KG1 (cell line): ENCODE data around the gene CDH24.

Source experiments
- DNase-seq: peaks from one replicate; lab custom pipeline; 2025; lab: John Stamatoyannopoulos, UW

CDH24 gene

GRCh38 chr14:23045419-23046357 is 11.6 kb downstream of the CDH24 start:
- no peak for DNase-seq

DNA sequence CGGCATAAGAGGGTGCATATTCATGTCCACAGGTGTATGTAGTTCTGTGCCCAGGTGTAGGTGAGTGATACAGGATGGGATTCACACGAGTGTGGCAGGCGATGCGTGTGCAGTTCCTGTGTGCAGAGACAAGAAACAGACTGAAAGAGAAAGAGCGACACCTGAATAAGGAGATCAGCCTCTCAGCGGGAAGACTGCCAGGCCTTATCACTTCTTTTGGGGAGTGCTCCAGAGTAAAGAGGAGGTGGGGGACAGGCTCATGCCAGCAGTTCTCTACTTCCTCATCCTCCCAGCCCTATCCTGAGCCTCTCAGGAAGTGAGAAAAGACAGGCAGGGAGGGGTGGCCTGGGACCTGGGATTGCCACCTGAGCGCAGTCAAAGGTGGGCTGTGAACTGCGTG is 12.5 kb downstream of the CDH24 start:
- DNase-seq, result no peak

GRCh38 chr14:23043754-23044153 is 13.6 kb downstream of the CDH24 start:
- no peak for DNase-seq

- DNase-seq, result no peak
Measured at GRCh38 chr14:23043145-23043544, 14.2 kb downstream of the CDH24 start.

DNA sequence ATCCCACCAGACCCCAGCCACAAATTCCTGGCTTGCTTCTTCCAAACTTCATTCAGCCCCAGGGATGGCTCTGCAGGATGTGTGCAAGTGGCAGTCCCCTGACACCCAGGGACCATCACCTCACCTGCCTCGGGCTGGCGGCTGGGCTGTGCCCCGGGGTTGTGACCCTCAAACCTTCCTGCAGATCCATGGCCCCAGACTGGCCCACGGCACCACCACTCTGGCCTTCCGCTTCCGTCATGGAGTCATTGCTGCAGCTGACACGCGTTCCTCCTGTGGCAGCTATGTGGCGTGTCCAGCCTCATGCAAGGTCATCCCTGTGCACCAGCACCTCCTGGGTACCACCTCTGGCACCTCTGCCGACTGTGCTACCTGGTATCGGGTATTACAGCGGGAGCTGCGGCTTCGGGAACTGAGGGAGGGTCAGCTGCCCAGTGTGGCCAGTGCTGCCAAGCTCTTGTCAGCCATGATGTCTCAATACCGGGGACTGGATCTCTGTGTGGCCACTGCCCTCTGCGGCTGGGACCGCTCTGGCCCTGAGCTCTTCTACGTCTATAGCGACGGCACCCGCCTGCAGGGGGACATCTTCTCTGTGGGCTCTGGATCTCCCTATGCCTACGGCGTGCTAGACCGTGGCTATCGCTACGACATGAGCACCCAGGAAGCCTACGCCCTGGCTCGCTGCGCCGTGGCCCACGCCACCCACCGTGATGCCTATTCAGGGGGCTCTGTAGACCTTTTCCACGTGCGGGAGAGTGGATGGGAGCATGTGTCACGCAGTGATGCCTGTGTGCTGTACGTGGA is 15.0 kb downstream of the CDH24 start, which contains the start of gene PSMB11:
PSMB11 (plus strand) TSS at position 51 of the 804 bp plus-strand sequence; CDS start at position 65, 14 bp downstream.
- no peak for DNase-seq

GRCh38 chr14:23041729-23042128 is 15.6 kb downstream of the CDH24 start:
- DNase-seq, result no peak

DNA sequence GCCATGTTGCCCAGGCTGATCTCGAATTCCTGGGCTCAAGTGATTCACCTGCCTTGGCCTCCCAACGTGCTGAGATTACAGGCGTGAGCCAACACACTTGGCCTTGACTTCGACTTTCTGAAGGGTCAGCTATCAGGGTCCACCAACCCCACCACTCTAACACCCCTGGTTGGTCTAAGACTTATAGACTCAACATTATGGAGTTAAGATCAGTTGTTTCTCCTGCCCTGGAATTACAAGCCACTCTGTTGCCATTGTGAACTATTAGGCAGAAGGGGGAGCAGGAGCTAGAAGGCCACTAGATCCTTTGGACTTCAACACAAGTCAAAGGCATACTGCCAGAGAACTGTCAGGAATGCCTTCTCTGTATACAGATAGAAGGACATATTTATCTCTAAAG is 17.2 kb downstream of the CDH24 start:
- no peak for DNase-seq

- DNase-seq, result no peak
Measured at GRCh38 chr14:23035303-23036144, 21.8 kb downstream of the CDH24 start.

- no peak for DNase-seq
Measured at GRCh38 chr14:23034498-23035302, 22.6 kb downstream of the CDH24 start, which contains the start of gene PSMB5. TSS of gene PSMB5 (minus strand) at chr14:23034900. CDS start at chr14:23034881, 19 bp downstream.

GRCh38 chr14:23033801-23034497 is 23.4 kb downstream of the CDH24 start:
- DNase-seq, result no peak

- DNase-seq, result no peak
Measured at GRCh38 chr14:23033251-23033727, 24.0 kb downstream of the CDH24 start.

DNA sequence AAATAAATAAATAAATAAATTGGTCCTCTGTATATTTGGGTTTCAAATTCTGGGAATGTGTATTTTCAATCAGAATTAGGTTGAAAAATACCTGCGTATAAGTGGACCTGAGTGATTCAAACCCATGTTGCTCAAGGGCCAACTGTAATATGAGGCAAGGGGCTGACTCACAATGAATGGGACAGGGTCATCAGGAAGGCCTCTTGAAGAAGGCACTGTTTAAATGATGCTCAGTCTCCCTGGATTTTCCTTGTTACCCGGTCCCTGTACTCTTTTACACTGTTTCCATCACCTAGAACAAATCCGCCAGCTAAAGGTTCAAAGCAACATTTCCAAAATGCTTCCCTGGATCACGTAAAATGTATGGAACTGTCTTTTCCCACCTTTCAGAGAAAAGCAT is 26.4 kb downstream of the CDH24 start:
- no peak for DNase-seq

DNA sequence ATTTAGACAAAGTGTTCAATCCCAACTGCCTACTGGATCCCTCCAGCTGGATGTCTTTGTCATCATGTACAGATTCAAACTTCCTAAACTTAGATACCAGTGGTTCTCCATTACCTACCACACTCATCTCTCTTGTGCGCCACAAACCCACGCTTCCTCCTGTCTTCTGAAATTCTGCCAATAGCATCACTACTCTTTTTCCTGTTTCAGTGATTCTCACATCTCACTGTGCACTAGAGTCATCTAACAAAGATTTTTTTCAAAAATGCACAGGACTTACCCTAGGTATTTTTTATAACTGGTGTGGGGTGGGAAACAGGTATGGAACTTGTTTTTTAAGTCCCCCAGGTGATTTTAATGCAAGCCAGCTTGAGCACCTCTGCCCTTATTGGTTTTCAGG is 28.5 kb downstream of the CDH24 start:
- DNase-seq, result no peak

GRCh38 chr14:23025151-23025814 is 32.0 kb downstream of the CDH24 start:
- DNase-seq, result no peak

- DNase-seq, result no peak
Measured at GRCh38 chr14:23024612-23025075, 32.7 kb downstream of the CDH24 start.

GRCh38 chr14:23023795-23024152 is 33.5 kb downstream of the CDH24 start:
- no peak for DNase-seq

GRCh38 chr14:23023022-23023794 is 34.1 kb downstream of the CDH24 start:
- no peak for DNase-seq

DNA sequence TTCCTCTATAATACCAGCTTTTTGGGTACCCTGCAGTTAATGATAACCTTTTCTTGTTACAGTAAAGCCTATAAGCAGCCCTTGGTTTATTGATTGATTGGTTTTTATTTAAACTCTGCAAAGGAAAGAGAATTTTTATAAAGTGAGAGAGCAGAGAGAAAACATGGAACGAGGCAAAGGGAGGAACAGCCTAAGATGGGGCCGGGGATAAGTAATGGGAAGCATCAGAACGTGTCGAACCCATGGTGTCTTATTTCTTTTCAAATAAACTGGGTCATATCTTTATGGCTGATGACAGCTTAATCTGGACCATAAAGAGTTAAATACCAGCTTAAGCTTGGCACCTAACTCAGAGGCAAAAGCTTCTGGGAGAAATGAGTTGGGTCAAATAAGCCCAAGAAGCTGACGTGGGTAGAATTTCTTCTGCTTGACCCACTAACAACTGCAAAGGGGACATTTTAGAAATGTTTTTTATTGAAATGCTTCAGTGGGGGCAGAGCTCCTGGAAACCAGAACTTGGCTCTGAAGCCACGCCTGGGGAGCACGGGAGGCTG is 35.4 kb downstream of the CDH24 start:
- DNase-seq, result no peak

GRCh38 chr14:23021434-23021833 is 35.9 kb downstream of the CDH24 start:
- no peak for DNase-seq
